HuH-7 (cell line): ENCODE measurements around the gene PLXND1.
"Not testable (repeated sequence)": the region's sequence is repeated elsewhere in the genome, so short reads cannot be mapped to it uniquely, and the experiment has no call there.

ENCODE experiments used
- DNase-seq: peaks from one replicate; pipeline ENCODE4 v3.0.0; 2011; ENCODE audit warnings: low spot score

PLXND1 gene

DNA sequence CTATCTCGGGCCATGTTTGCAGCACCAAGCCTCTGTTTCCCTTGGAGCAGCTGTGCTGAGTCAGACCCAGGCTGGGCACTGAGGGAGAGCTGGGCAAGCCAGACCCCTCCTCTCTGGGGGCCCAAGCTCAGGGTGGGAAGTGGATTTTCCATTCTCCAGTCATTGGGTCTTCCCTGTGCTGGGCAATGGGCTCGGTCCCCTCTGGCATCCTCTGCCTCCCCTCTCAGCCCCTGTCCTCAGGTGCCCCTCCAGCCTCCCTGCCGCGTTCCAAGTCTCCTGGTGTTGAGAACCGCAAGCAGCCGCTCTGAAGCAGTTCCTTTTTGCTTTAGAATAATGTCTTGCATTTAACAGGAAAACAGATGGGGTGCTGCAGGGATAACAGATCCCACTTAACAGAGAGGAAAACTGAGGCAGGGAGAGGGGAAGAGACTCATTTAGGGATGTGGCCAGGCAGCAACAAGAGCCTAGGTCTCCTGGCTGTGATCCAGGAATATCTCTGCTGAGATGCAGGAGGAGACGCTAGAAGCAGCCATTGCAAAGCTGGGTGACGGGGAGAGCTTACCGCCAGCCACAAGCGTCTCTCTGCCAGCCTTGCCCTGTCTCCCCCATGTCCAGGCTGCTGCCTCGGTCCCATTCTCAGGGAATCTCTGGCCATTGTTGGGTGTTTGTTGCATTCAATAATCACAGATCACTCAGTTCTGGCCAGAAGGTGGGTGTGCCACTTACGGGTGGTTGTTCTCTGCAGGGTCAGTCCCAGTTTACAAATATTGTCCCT, 76.9 kb downstream of the PLXND1 start:
- DNase-seq: no peak

DNA sequence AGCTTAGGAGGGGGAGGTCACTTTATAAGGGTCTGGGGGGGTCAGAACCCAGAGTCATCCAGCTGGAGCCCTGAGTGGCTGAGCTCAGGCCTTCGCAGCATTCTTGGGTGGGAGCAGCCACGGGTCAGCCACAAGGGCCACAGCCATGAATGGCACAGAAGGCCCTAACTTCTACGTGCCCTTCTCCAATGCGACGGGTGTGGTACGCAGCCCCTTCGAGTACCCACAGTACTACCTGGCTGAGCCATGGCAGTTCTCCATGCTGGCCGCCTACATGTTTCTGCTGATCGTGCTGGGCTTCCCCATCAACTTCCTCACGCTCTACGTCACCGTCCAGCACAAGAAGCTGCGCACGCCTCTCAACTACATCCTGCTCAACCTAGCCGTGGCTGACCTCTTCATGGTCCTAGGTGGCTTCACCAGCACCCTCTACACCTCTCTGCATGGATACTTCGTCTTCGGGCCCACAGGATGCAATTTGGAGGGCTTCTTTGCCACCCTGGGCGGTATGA, 77.8 kb downstream of the PLXND1 start, which contains the start of gene RHO:
Gene RHO (plus strand): TSS at position 51 of the 512 bp plus-strand sequence. CDS start 95 bp downstream, at position 146.
- no peak for DNase-seq

DNA sequence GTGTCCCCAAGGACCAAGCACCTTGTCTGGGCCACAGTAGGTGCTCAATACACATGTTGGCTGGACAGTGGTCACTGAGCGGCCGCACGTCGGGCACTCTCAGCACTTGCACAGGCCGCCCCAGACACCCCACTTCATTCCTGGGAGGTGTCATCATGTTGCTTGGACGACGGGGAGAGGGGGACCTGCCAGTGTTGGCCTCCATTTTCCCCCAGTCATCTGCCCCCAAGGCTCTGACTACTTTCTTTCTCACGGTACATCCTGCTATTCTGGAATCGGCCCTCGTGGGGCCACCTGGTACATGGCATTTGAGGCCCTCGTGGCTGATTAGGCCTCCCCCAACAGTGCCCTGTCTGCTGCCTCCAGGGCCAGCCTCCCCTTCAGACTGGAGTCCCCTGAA, 79.2 kb downstream of the PLXND1 start:
- no peak for DNase-seq

DNA sequence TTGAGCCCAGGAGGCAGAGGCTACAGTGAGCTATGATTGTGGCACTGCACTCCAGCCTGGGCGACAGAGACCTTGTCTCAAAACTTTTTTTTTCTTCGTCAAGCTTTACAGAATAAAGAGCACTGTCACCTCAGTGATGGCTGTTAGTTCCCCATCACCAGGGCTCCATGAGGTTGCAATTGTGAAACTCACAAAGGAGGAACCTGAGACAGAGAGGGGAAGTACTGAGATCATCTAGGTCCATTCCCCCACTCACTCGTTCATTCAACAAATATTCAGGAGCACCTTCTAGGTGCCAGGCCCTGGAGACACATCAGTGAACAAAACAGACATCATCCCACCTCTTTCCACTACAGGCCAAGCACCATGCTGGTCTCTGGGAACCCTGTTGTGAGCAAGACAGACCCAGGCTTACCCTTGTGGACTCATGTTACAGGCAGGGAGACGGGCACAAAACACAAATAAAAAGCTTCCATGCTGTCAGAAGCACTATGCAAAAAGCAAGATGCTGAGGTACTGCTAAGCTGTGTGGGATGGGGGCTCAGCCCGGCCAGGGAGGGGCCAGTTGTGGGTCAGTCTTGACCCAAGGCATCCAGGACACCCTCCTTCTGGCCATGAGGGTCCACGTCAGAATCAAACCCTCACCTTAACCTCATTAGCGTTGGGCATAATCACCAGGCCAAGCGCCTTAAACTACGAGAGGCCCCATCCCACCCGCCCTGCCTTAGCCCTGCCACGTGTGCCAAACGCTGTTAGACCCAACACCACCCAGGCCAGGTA, 80.2 kb downstream of the PLXND1 start:
- DNase-seq: no peak

DNA sequence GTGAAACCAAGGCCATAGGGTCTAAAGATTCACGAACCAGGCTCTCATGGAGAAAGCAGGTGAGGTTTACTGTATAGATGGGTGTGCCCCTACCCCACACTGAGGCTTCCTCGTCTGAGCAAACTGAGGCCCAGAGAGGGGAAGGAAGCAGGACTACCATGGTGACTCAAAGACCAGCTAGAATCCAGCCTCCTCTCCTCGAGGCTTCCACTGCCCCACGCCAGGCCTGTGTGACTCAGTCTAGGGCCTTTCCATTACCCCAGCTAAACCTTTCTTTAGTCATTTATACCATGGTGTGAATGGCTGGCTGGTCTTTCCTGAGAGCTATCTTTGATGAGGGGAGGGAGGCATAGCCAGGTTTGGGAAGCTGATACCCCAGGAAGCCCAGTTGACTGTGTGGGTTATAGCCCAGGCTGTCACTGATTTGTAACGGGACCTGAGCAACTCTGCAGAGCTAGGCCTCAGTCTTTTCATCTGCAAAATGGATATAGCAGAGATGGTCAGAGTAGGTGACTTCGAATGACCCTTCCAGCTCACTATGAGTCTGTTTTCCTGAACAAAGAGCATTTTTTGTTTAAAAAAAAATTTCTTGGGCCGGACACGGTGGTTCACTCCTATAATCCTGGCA, 81.0 kb downstream of the PLXND1 start:
- no peak for DNase-seq

DNA sequence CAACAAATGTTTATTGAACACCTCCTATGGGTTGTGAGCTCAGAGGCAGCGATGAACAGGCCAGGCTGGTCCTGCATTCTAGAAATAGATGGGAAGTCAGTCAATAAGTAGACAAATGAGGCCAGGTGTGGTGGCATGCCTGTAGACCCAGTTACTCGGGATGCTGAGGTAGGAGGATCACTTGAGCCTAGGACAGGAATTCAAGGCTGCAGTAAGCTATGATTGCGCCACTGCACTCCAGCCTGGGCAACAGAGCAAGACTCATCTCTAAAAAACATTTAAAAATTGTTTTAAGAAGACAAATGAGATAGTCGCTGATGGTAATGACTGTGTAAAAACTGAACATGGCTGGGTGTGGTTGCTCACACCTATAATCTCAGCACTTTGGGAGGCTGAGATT, 82.4 kb downstream of the PLXND1 start:
- no peak for DNase-seq

DNA sequence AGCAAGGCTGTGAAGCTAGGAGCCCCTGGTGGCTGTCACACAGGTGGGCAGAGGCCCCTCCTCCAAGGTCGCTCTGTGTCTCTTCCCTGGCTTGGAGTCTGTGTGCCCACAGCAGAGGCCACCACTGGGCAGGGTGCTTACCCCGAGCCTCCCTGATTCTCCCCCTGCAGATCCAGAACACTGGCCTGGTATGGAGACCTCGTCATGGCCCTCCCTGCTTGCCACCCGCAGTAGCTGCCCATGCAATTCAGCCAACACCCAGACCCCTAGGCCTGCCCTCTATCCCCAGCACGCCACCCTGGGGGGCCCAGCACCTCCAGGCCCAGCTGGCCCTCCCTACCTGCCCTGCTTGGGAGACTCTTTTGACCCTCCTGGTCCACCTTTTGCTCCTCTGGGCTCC, 83.5 kb downstream of the PLXND1 start:
- DNase-seq: no peak

DNA sequence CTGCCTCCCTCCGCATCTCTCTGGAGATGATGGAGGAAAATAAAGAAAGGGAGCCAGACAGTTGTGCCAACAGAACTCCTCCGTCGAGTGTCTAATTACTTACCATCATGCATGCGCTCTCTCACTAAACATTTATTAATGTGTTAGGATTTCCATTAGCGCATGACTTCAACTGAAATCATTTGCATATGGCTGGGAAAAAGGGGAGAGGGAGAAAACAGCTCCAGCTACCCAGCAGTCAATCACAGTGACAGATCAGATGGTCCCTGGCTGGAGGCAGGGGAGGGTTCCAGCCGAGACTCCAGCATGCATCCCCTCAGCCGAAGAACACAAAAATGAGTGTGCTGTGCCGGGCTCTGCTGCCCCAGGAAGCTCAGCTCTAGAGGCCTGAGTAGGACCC, 84.9 kb downstream of the PLXND1 start:
- DNase-seq: no peak

DNA sequence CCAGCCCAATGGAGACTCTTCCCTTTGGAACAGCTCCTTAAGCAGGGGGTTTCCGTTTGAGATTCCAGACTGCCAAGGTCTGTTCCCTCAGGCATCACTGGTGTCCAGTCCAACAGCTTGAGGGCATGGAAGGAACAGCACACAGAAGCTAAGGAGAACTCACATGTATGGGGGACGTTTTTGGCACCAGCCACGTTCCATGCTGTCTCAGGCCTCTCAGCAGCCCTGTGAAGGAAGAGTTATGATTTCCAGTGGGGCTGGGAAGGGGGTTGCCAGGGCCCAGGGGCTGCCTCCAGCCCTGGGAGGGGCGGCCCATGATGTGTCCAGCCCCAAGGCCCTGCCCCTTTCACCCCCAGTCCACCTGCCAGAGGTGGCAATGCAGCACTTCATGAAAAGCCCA, 85.5 kb downstream of the PLXND1 start:
- no peak for DNase-seq

DNA sequence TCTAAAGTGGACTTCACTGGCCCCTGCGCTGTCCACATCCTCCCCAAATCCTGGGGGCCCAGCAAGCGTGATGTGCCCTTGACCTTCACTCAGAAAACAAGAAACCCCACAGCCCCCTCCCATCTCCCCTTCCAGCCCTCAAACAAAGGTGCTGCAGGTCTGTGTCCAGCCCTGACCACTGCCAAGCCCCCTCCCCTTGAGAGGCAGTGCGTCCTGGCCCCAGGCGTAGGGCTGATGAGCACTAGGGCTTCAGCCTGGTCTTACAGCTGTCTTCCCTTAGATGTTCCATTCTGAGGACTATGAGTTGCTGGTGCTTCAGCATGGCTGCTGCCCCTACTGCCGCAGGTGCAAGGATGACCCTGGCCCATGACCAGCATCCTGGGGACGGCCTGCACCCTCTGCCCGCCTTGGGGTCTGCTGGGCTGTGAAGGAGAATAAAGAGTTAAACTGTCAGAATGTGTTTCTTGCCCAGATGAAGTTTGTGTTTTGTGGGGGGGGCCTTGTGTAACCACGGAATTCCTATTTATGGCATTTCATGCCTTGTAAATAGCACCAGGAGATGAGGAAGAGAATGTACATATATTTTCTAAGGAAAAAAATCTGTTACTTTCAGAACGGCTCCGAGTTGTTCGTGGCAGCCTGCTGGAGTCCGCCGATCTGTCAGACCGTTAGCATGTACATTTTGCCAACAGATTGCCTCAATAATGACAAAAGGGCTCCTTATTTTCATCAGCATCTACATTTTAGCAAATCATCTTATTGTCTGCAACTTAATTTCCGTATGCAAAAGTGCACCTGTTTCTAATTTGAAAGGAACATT, 86.4 kb downstream of the PLXND1 start:
- no peak for DNase-seq

DNA sequence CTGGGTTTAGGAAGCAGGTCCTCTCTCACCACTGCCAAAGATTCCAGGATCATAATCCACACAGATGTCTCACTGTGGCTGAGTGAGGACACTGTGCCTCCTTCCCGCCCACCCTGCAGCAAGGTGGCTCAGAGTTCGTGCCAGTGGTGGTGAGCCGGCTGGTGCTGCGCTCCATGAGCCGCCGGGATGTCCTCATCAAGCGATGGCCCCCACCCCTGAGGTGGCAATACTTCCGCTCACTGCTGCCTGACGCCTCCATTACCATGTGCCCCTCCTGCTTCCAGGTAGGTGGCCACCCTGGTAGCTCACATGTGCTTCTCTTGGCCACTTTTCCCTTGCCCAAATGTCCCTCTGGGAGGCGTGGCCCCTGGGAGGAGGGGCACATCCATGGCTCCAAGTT, 87.0 kb downstream of the PLXND1 start:
- no peak for DNase-seq

DNA sequence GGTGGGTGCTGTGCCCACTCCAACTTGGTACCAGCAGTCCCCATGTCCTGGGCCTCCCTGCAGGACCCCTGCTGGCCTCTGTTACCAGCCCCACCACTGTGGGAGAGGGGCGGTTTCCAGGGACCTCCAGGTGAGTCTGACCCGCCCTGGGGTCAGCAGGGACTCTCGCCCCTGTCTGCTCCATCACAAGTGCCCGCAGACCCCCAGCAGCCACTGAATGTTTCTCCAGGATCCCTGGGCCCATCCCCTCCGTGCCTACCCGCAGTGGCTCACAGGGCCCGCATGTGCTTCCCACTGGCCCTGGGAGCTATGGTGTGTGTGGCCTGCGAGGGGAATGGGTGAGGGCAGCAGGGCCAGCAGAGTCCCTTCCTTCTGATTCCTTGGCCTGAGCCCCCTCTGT, 87.9 kb downstream of the PLXND1 start:
- no peak for DNase-seq

DNA sequence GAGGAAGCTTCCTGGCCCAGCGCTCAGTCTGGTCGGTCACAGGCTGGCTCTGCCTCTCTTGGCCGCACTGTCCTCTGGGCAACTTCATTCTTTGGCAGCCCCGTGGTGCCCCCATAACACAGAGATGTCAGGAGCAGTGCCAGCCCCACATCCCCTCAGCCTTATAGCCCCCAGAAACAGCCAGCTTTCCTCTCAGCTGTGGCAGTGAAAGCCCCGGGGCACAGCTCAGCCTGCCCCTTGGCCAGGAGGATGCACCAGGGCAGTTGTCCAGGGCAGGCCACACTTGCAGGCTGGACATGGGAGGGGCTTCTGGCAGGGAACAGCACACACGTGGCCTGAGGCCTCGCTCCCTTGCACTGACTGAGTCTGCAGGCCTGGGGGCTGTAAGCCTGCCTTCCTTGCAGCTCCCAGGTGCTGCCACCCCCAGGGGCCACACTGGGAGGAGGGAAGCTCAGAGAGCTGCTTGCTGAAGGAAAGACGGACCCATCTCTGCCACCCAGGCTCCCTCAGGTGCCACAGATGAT, 88.4 kb downstream of the PLXND1 start:
- no peak for DNase-seq

DNA sequence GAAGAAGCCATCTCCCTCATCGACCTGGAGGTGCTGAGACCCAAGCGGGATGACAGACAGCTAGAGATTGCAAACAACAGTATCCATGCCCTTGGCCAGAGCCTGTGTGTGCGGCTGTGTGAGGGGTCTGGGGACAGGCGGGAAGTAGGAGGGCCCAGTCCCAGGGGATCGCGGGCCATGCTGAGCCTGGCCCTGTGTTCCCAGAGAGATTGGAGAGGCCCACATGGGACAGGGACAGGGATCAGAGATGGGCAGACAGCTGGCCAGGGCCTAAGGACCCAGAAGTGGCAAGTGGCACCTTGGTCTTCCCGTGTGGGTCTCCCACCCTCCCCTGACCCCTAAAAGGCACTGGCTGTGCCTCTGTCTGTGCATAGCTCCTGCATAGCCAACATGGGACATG, 89.0 kb downstream of the PLXND1 start:
- DNase-seq: no peak

DNA sequence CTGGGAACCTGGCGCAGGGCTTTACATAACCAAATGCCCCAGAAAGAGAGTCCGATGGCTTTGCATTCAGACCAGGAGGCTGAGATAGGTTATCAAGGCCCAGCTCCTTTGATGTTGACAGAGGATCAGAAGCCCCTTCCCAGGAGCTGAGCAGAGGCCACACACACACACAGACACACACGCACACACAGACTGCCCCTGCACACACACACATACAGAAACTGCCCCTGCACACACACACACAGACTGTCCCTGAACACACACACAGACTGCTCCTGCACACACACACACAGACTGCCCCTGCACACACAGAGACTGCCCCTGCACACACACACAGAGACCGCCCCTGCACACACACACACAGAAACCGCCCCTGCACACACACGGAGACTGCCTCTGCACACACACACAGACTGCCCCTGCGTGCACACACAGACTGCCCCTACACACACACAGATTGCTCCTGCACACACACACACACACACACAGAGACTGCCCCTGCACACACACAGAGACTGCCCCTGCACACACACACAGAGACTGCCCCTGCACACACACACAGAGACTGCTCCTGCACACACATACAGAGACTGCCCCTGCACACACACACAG, 90.5 kb downstream of the PLXND1 start:
- not testable (repeated sequence) for DNase-seq

DNA sequence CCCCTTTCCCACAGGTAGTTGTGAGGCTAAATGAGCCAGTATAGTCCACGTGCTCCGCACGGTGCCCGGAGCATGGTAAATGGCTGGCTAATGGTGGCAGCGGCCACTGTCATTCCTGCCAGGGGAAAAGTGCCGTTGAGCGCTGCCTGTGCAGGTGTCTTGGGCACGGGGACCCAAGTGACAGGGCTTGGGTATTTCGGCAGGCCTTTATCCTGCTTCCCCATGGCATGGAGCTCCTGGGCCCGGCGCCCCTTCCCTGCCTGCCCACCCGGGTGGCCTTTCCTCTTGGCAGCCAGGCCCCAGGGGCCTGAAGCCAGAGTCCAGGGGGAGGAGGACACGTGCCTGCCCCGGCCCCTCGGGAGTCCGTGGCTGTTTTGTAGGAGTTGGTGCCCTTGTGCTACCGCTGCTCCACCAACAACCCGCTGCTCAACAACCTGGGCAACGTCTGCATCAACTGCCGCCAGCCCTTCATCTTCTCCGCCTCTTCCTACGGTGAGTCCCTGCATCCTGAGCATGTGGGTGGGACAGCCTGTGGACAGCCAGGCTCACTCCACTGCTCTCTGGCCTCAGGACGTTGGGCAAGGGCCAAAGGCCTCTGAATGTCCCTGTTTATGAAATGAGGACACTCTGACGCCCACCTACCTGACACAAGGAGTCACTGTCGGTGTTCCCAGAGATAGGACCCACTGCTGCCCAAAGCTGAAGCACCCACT, 91.2 kb downstream of the PLXND1 start:
- not testable (repeated sequence) for DNase-seq

DNA sequence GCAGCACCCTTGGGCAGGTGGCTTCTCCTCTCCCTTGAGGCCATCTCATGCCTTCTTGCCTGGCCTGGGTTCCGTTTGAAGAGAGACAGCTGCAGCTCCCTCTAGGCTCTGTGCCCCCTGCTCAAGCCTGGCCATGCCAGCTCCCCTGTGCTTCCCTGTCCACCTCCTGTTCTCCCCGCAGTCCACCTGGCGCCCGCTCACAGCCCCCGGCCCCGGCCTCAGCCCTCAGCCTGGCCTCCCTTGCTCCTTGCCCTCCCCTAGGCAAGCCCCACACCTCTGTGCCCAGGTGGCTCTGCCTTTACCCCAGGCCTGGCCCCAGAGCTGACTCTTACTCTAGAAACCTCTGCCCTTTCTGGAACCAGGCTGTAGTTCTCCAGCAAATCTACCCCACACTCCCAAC, 91.9 kb downstream of the PLXND1 start:
- no peak for DNase-seq

DNA sequence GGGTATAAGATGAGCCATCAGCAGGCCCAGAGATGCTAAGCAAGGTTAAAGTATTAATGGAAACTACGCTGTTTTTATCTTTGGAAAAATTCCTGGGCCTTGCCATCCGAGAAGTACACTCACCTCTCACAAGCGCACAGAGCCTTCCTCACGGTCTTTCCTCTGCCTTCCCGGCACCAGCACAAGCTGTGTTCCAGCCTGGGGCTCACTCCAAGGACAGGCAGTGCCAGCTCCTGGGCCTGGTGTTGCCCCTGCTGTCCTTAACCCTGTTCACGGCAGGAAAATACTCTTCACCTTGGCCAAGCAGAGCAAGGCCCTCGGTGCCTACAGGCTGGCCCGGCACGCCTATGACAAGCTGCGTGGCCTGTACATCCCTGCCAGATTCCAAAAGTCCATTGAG, 92.4 kb downstream of the PLXND1 start:
- DNase-seq: no peak

DNA sequence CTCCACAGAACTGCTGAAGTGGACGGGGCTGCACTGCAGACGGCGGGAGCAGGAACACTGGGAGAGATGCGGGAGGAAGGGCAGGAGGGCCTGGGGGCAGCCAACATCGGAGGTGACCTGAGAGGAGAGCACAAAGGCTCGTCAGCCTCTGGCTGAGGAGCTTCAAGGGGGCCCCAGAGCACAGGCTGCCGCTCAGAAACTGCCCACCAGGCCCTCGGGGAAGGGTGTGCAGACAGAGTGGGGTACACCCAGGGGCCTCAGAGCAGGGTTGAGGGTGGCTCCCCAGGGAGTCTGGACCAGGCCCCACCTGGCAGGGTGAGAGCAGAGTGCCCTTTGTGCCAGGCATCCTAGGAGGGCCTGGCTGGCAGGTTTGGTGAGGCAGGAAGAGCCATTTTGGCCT, 92.8 kb downstream of the PLXND1 start:
- no peak for DNase-seq

DNA sequence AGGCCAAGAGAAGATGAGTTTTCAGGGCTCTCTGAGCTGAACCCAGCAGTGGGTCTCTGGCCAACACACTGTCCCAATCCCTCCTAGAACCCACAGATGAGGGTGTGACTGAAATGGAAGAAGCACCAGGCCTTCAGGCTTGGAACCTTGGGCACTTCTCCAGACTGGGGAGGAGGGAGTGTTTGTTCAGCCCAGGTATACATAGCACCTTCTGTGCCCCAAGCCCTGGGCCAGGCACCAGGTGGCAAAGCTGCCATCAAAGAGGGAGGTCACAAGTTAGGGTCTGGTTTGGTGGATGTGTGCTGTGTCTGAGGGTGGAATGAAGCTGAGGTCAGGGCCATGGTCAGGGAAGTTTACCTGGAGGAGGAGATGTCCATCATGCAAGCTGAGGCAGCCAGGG, 93.9 kb downstream of the PLXND1 start:
- no peak for DNase-seq
